ENCODE results near the gene CHRDL2.

The CHRDL2 gene

GRCh38 chr11:74689666-74690065 lies 41.6 kb downstream of the CHRDL2 start:
- Histone ChIP-seq H3K27me3 (ENCODE audit: insufficient read depth, low read length) (peaks cover 2% of the 10 kb centered on the region; the same call in 1 of the 2 replicates), H3K4me3 (ENCODE audit: low read length) (no peak overlapping the region), H3K4me1 (ENCODE audit: insufficient read depth, low read length) (no peaks in the 10 kb centered on the region), H3K9ac (ENCODE audit: low read depth, low read length) (no peak overlapping the region), H3K9me3 (ENCODE audit: insufficient read depth, low read depth, low read length) (no peaks in the 10 kb centered on the region), H3K36me3 (ENCODE audit: insufficient read depth, low read depth, low read length) (no peaks in the 10 kb centered on the region), H3K27ac (ENCODE audit: low read length) (no peak overlapping the region)

- no peak overlapping the region for H3K9ac ChIP-seq (ENCODE audit: low read depth, low read length)
- no peaks in the 10 kb centered on the region for H3K9me3 ChIP-seq (ENCODE audit: insufficient read depth, low read depth, low read length)
- no peak overlapping the region for H3K27ac ChIP-seq (ENCODE audit: low read length)
- H3K4me3 ChIP-seq (ENCODE audit: low read length) = no peak overlapping the region
- peaks cover 22% of the 10 kb centered on the region for H3K27me3 ChIP-seq (ENCODE audit: insufficient read depth, low read length)
- no peaks in the 10 kb centered on the region for H3K4me1 ChIP-seq (ENCODE audit: insufficient read depth, low read length)
- H3K36me3 ChIP-seq (ENCODE audit: insufficient read depth, low read depth, low read length) = no peaks in the 10 kb centered on the region
Measured at GRCh38 chr11:74687237-74688023, 43.8 kb downstream of the CHRDL2 start.

- Histone ChIP-seq H3K9me3 (ENCODE audit: insufficient read depth, low read depth, low read length) (no peaks in the 10 kb centered on the region), H3K9ac (ENCODE audit: low read depth, low read length) (no peak overlapping the region), H3K36me3 (ENCODE audit: insufficient read depth, low read depth, low read length) (no peaks in the 10 kb centered on the region), H3K27me3 (ENCODE audit: insufficient read depth, low read length) (peaks cover 27% of the 10 kb centered on the region), H3K4me3 (ENCODE audit: low read length) (no peak overlapping the region), H3K4me1 (ENCODE audit: insufficient read depth, low read length) (no peaks in the 10 kb centered on the region), H3K27ac (ENCODE audit: low read length) (no peak overlapping the region)
Measured at GRCh38 chr11:74686792-74687191, 44.4 kb downstream of the CHRDL2 start.

GRCh38 chr11:74685905-74686304 lies 45.3 kb downstream of the CHRDL2 start:
- Histone ChIP-seq H3K9ac (ENCODE audit: low read depth, low read length) (no peak overlapping the region), H3K27ac (ENCODE audit: low read length) (no peak overlapping the region)

GRCh38 chr11:74685338-74685737 lies 45.9 kb downstream of the CHRDL2 start:
- H3K27ac ChIP-seq (ENCODE audit: low read length) = no peak overlapping the region
- peaks cover 27% of the 10 kb centered on the region for H3K27me3 ChIP-seq (ENCODE audit: insufficient read depth, low read length)
- H3K9me3 ChIP-seq (ENCODE audit: insufficient read depth, low read depth, low read length) = no peaks in the 10 kb centered on the region
- no peaks in the 10 kb centered on the region for H3K4me1 ChIP-seq (ENCODE audit: insufficient read depth, low read length)
- H3K9ac ChIP-seq (ENCODE audit: low read depth, low read length) = no peak overlapping the region
- no peak overlapping the region for H3K4me3 ChIP-seq (ENCODE audit: low read length)
- H3K36me3 ChIP-seq (ENCODE audit: insufficient read depth, low read depth, low read length) = no peaks in the 10 kb centered on the region

More at GRCh38 chr11:74685905-74686304, 45.3 kb downstream of the CHRDL2 start:
- Histone ChIP-seq H3K9me3 (ENCODE audit: insufficient read depth, low read depth, low read length) (no peaks in the 10 kb centered on the region), H3K27me3 (ENCODE audit: insufficient read depth, low read length) (peaks cover 27% of the 10 kb centered on the region), H3K4me1 (ENCODE audit: insufficient read depth, low read length) (no peaks in the 10 kb centered on the region), H3K4me3 (ENCODE audit: low read length) (no peak overlapping the region), H3K36me3 (ENCODE audit: insufficient read depth, low read depth, low read length) (no peaks in the 10 kb centered on the region)

GRCh38 chr11:74684661-74685060 lies 46.6 kb downstream of the CHRDL2 start:
- Histone ChIP-seq H3K27ac (ENCODE audit: low read length) (no peak overlapping the region), H3K36me3 (ENCODE audit: insufficient read depth, low read depth, low read length) (no peaks in the 10 kb centered on the region), H3K4me1 (ENCODE audit: insufficient read depth, low read length) (no peaks in the 10 kb centered on the region), H3K27me3 (ENCODE audit: insufficient read depth, low read length) (peaks cover 27% of the 10 kb centered on the region), H3K9ac (ENCODE audit: low read depth, low read length) (no peak overlapping the region), H3K4me3 (ENCODE audit: low read length) (no peak overlapping the region), H3K9me3 (ENCODE audit: insufficient read depth, low read depth, low read length) (no peaks in the 10 kb centered on the region)

GRCh38 chr11:74683941-74684481 lies 47.2 kb downstream of the CHRDL2 start:
- Histone ChIP-seq H3K4me3 (ENCODE audit: low read length) (peak overlapping the region; percentile 62; the same call in 1 of the 2 replicates), H3K27ac (ENCODE audit: low read length) (no peak overlapping the region)

GRCh38 chr11:74683279-74683871 lies 47.9 kb downstream of the CHRDL2 start:
- no peak overlapping the region for H3K27ac ChIP-seq (ENCODE audit: low read length)
- H3K4me3 ChIP-seq (ENCODE audit: low read length) = peak overlapping the region; percentile 62
- no peaks in the 10 kb centered on the region for H3K9me3 ChIP-seq (ENCODE audit: insufficient read depth, low read depth, low read length)
- no peaks in the 10 kb centered on the region for H3K4me1 ChIP-seq (ENCODE audit: insufficient read depth, low read length)
- peak overlapping the region; percentile 3; the same call in 1 of the 2 replicates for H3K9ac ChIP-seq (ENCODE audit: low read depth, low read length)
- H3K36me3 ChIP-seq (ENCODE audit: insufficient read depth, low read depth, low read length) = no peaks in the 10 kb centered on the region
- peaks cover 27% of the 10 kb centered on the region for H3K27me3 ChIP-seq (ENCODE audit: insufficient read depth, low read length)

More at GRCh38 chr11:74683941-74684481, 47.2 kb downstream of the CHRDL2 start:
- H3K9ac ChIP-seq (ENCODE audit: low read depth, low read length) = no peak overlapping the region; the same call in 1 of the 2 replicates
- no peaks in the 10 kb centered on the region for H3K9me3 ChIP-seq (ENCODE audit: insufficient read depth, low read depth, low read length)
- H3K27me3 ChIP-seq (ENCODE audit: insufficient read depth, low read length) = peaks cover 27% of the 10 kb centered on the region
- H3K4me1 ChIP-seq (ENCODE audit: insufficient read depth, low read length) = no peaks in the 10 kb centered on the region
- no peaks in the 10 kb centered on the region for H3K36me3 ChIP-seq (ENCODE audit: insufficient read depth, low read depth, low read length)

- Histone ChIP-seq H3K9ac (ENCODE audit: low read depth, low read length) (peak overlapping the region; percentile 3; the same call in 1 of the 2 replicates), H3K36me3 (ENCODE audit: insufficient read depth, low read depth, low read length) (no peaks in the 10 kb centered on the region), H3K27ac (ENCODE audit: low read length) (no peak overlapping the region), H3K27me3 (ENCODE audit: insufficient read depth, low read length) (peaks cover 27% of the 10 kb centered on the region), H3K9me3 (ENCODE audit: insufficient read depth, low read depth, low read length) (no peaks in the 10 kb centered on the region), H3K4me3 (ENCODE audit: low read length) (peak overlapping the region; percentile 62), H3K4me1 (ENCODE audit: insufficient read depth, low read length) (no peaks in the 10 kb centered on the region)
Measured at GRCh38 chr11:74682731-74683278, 48.4 kb downstream of the CHRDL2 start.

GRCh38 chr11:74681686-74682651 lies 49.3 kb downstream of the CHRDL2 start:
- Histone ChIP-seq H3K4me1 (ENCODE audit: insufficient read depth, low read length) (no peaks in the 10 kb centered on the region), H3K4me3 (ENCODE audit: low read length) (no peak overlapping the region), H3K9me3 (ENCODE audit: insufficient read depth, low read depth, low read length) (no peaks in the 10 kb centered on the region), H3K27me3 (ENCODE audit: insufficient read depth, low read length) (peaks cover 27% of the 10 kb centered on the region), H3K27ac (ENCODE audit: low read length) (no peak overlapping the region), H3K9ac (ENCODE audit: low read depth, low read length) (no peak overlapping the region), H3K36me3 (ENCODE audit: insufficient read depth, low read depth, low read length) (no peaks in the 10 kb centered on the region)
